Measurements from ENCODE around the gene PTGS1. TPM values are rescaled to one million over a fixed set of nuclear protein-coding genes. Genes with fewer than 3 reads are reported as not detected.

The PTGS1 gene
- total and polyA plus RNA-seq, 2 of the 13 experiments (the other 11 are each of a cell fraction or from before 2014, with no cell fraction given), result 0.07 to 0.08 TPM

DNA sequence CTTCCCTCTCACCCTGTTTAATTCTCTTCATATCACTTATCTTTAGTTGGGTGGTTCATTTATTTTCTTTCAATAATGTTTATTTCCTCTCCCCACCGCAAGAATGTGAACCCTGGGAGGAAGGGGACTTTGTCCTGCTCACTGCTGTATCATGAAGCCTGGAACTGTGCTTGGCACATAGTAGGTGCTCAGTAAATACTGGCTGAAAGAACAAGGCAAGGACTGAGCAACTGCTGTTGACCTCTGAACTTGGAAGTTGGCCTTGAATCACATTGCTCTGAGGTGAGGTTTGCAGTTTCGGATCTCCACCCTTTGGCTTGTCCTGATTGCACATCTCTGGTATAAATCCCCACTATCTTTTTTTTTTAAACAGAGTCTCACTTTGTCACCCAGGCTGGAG lies 22.0 kb upstream of the PTGS1 start (continued):
- no peak for TF ChIP-seq CEBPB (IDR thresholded peaks at IDR 0.05; ENCODE audit: borderline replicate concordance, low read depth, low read length)
- TF ChIP-seq CCAR2 (optimal IDR thresholded peaks at IDR 0.05; ENCODE audit: low read depth, low read length), result no peak
- TF ChIP-seq ZFP37 (CRISPR knock-in tag; IDR thresholded peaks at IDR 0.05; ENCODE audit: borderline replicate concordance), result no peak
- no peak for TF ChIP-seq ZNF503 (CRISPR knock-in tag; IDR thresholded peaks at IDR 0.05)
- no peak for TF ChIP-seq ADNP (CRISPR knock-in tag; IDR thresholded peaks at IDR 0.05)
- no peak for TF ChIP-seq ZNF558 (CRISPR knock-in tag; IDR thresholded peaks at IDR 0.05; ENCODE audit: borderline replicate concordance)
- no peak for TF ChIP-seq ZNF563 (CRISPR knock-in tag; IDR thresholded peaks at IDR 0.05)
- TF ChIP-seq ZNF136 (CRISPR knock-in tag; IDR thresholded peaks at IDR 0.05; ENCODE audit: low read depth), result no peak
- peak; percentile 56 for TF ChIP-seq NR2F6 (IDR thresholded peaks at IDR 0.05)
- TF ChIP-seq NR2F6 (CRISPR knock-in tag; IDR thresholded peaks at IDR 0.05), result peak; percentile 67; the same call in 1 of the 2 replicates
- no peak for TF ChIP-seq ZBTB38 (CRISPR knock-in tag; IDR thresholded peaks at IDR 0.05)
- TF ChIP-seq TGIF2 (CRISPR knock-in tag; IDR thresholded peaks at IDR 0.05), result no peak
- TF ChIP-seq, protein P1, sequence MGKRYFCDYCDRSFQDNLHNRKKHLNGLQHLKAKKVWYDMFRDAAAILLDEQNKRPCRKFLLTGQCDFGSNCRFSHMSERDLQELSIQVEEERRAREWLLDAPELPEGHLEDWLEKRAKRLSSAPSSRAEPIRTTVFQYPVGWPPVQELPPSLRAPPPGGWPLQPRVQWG (CRISPR knock-in tag; IDR thresholded peaks at IDR 0.05; ENCODE audit: borderline replicate concordance, low read depth), result no peak
- 0 out of 2 replicates have a peak, but pooled peaks have one; percentile 25 for TF ChIP-seq CEBPG (CRISPR knock-in tag; IDR thresholded peaks at IDR 0.05)
- no peak for TF ChIP-seq CHD2 (IDR thresholded peaks at IDR 0.05; ENCODE audit: low read depth, low read length)
- peak; percentile 77 for TF ChIP-seq HNF4A (CRISPR knock-in tag; IDR thresholded peaks at IDR 0.05)
- 0 out of 2 replicates have a peak, but pooled peaks have one; percentile 6 for TF ChIP-seq FOSL2 (CRISPR knock-in tag; IDR thresholded peaks at IDR 0.05)
- TF ChIP-seq CHD4 (IDR thresholded peaks at IDR 0.05; ENCODE audit: borderline replicate concordance, low read length), result no peak
- TF ChIP-seq MED13 (CRISPR knock-in tag; IDR thresholded peaks at IDR 0.05), result no peak
- no peak for TF ChIP-seq ZNF225 (CRISPR knock-in tag; IDR thresholded peaks at IDR 0.05)
- no peak for TF ChIP-seq ISL2 (CRISPR knock-in tag; IDR thresholded peaks at IDR 0.05)
- no peak for TF ChIP-seq MTERF4 (CRISPR knock-in tag; IDR thresholded peaks at IDR 0.05)
- no peak for TF ChIP-seq NFYC (CRISPR knock-in tag; IDR thresholded peaks at IDR 0.05)
- TF ChIP-seq TMF1 (CRISPR knock-in tag; IDR thresholded peaks at IDR 0.05; ENCODE audit: low read depth), result no peak
- no peak for TF ChIP-seq ZKSCAN5 (CRISPR knock-in tag; IDR thresholded peaks at IDR 0.05)
- no peak for TF ChIP-seq U2AF1 (optimal IDR thresholded peaks at IDR 0.05; ENCODE audit: low read depth, low read length)
- TF ChIP-seq ZMYM2 (CRISPR knock-in tag; IDR thresholded peaks at IDR 0.05), result peak; percentile 96
- peak; percentile 13 to 52; a peak in 1 of 4 replicates for TF ChIP-seq NR2F1 (CRISPR knock-in tag; IDR thresholded peaks at IDR 0.05)
- peak; percentile 49; the same call in 1 of the 2 replicates for TF ChIP-seq NCOR1 (IDR thresholded peaks at IDR 0.05; ENCODE audit: borderline replicate concordance, low read length)
- TF ChIP-seq ZNF432 (CRISPR knock-in tag; IDR thresholded peaks at IDR 0.05; ENCODE audit: borderline replicate concordance), result no peak

Measured in HepG2 (cell line).